IMR-90 (cell line): ENCODE results near the gene MPZL1. TPM values are rescaled to one million over a fixed set of nuclear protein-coding genes. Genes with fewer than 3 reads are reported as not detected.

ENCODE experiments used
- ATAC-seq: fragments of 200-7000 bp; cut with Tn5 transposase; 2 replicates; pipeline ENCODE4 v1.9.1; 2020; ENCODE audit warnings: low read depth, mild to moderate bottlenecking, moderate library complexity
- BruUV-seq: library from RNA; stranded (reverse); fragments of 400-500 nt; replicated peaks from 2 replicates; lab custom pipeline; 2021; lab: Mats Ljungman, UMichigan
- CTCF ChIA-PET: fragments of 300-600 bp; formaldehyde crosslinking; extraction: SDS; loops from one replicate; lab custom pipeline; 2021; ENCODE audit warnings: antibody characterized with exemption; lab: Yijun Ruan, JAX
- POLR2A ChIA-PET: fragments of 300-600 bp; sonication (Branson Sonifier 250); formaldehyde crosslinking; loops from one replicate; lab custom pipeline; 2022; ENCODE audit warnings: antibody characterized with exemption; ENCODE audit not compliant: unreplicated experiment; lab: Charles Lee
- DNase-seq: peaks from one replicate; pipeline ENCODE4 v3.0.0; 2013
- H2AFZ ChIP-seq: replicated peaks from 2 replicates; pipeline ENCODE3; 2013; ENCODE audit warnings: low read length, mild to moderate bottlenecking; ENCODE audit not compliant: poor library complexity
- H2AK5ac ChIP-seq: 2 replicates; pipeline ENCODE4 v1.6.1; 2013; ENCODE audit warnings: low read depth, low read length, inconsistent platforms
- H2AK9ac ChIP-seq: replicated peaks from 2 replicates; pipeline ENCODE3; 2013; ENCODE audit warnings: mild to moderate bottlenecking, low read depth, low read length, moderate library complexity; ENCODE audit not compliant: poor library complexity
- H2BK120ac ChIP-seq: 2 replicates; pipeline ENCODE4 v1.6.1; 2013; ENCODE audit warnings: low read depth, low read length, inconsistent platforms
- H2BK15ac ChIP-seq: 3 replicates; pipeline ENCODE4 v1.6.1; 2013; ENCODE audit warnings: low read depth, low read length, inconsistent platforms
- H2BK20ac ChIP-seq: 2 replicates; pipeline ENCODE4 v1.6.1; 2013; ENCODE audit warnings: low read depth, mild to moderate bottlenecking, inconsistent platforms, low read length, moderate library complexity
- H2BK5ac ChIP-seq: 2 replicates; pipeline ENCODE4 v1.6.1; 2013; ENCODE audit warnings: mild to moderate bottlenecking, low read depth, low read length, inconsistent platforms; ENCODE audit not compliant: poor library complexity, severe bottlenecking
- H3K14ac ChIP-seq: replicated peaks from 2 replicates; pipeline ENCODE4 v1.6.1; 2013; ENCODE audit warnings: low read depth, low read length, inconsistent platforms
- H3K18ac ChIP-seq: 2 replicates; pipeline ENCODE4 v1.6.1; 2013; ENCODE audit warnings: low read depth, low read length, control low read depth
- H3K23ac ChIP-seq: 2 replicates; pipeline ENCODE4 v1.6.1; 2013; ENCODE audit warnings: low read depth, low read length, inconsistent platforms
- H3K27ac ChIP-seq: 2 replicates; pipeline ENCODE4 v1.5.1; 2013; ENCODE audit warnings: mild to moderate bottlenecking, control low read depth, low read length; ENCODE audit not compliant: insufficient read depth
- H3K27me3 ChIP-seq: 2 replicates; pipeline ENCODE4 v1.6.1; 2013; ENCODE audit warnings: low read length; ENCODE audit not compliant: control insufficient read depth, insufficient read depth
- H3K36me3 ChIP-seq: 2 replicates; pipeline ENCODE4 v1.6.1; 2013; ENCODE audit warnings: low read length, mixed read lengths; ENCODE audit not compliant: control insufficient read depth, insufficient read depth
- H3K4ac ChIP-seq: 2 replicates; pipeline ENCODE4 v1.6.1; 2013; ENCODE audit warnings: low read depth, low read length, inconsistent platforms
- H3K4me1 ChIP-seq: 2 replicates; pipeline ENCODE4 v1.6.1; 2013; ENCODE audit warnings: low read length, mixed read lengths; ENCODE audit not compliant: control insufficient read depth, insufficient read depth
- H3K4me2 ChIP-seq: 2 replicates; pipeline ENCODE4 v1.6.1; 2013; ENCODE audit warnings: low read depth, mild to moderate bottlenecking, control low read depth, low read length, moderate library complexity
- H3K4me3 ChIP-seq: 2 replicates; pipeline ENCODE4 v1.5.1; 2013; ENCODE audit warnings: low read depth, mild to moderate bottlenecking, control low read depth, low read length, moderate library complexity; ENCODE audit not compliant: insufficient read depth
- H3K56ac ChIP-seq: 2 replicates; pipeline ENCODE4 v1.6.1; 2013; ENCODE audit warnings: low read length, inconsistent platforms; ENCODE audit not compliant: insufficient read depth; ENCODE audit errors: extremely low read depth
- H3K79me1 ChIP-seq, 2 experiments: 2 replicates each; pipeline ENCODE4 v1.6.1; 2013; ENCODE audit warnings: low read length in 2 of 2, inconsistent platforms in 1 of 2, low read depth in 1 of 2
- H3K9ac ChIP-seq: 2 replicates; pipeline ENCODE4 v1.6.1; 2013; ENCODE audit warnings: low read depth, low read length, control low read depth
- H3K9me1 ChIP-seq: 2 replicates; pipeline ENCODE4 v1.6.1; 2013; ENCODE audit warnings: low read length, inconsistent platforms; ENCODE audit not compliant: insufficient read depth
- H3K9me3 ChIP-seq: 2 replicates; pipeline ENCODE4 v1.6.1; 2013; ENCODE audit warnings: low read length; ENCODE audit not compliant: control insufficient read depth, insufficient read depth
- H4K20me1 ChIP-seq: 2 replicates; pipeline ENCODE4 v1.6.1; 2013; ENCODE audit warnings: low read length, inconsistent platforms; ENCODE audit not compliant: insufficient read depth
- H4K5ac ChIP-seq: 2 replicates; pipeline ENCODE4 v1.6.1; 2013; ENCODE audit warnings: mild to moderate bottlenecking, low read depth, low read length, control low read depth
- H4K8ac ChIP-seq, 2 experiments: 2 replicates each; pipeline ENCODE4 v1.6.1; 2013; ENCODE audit warnings: low read depth in 2 of 2, low read length in 2 of 2, control low read depth in 1 of 2, inconsistent platforms in 1 of 2
- H4K91ac ChIP-seq: 2 replicates; pipeline ENCODE4 v1.6.1; 2013; ENCODE audit warnings: low read depth, low read length, inconsistent platforms; ENCODE audit not compliant: insufficient read depth
- MXI1 ChIP-seq: IDR thresholded peaks from 2 replicates; pipeline ENCODE4 v1.6.1; 2012; ENCODE audit warnings: low read depth, mild to moderate bottlenecking, low read length, moderate library complexity, borderline replicate concordance
- NFE2L2 ChIP-seq: fragments of 150-350 bp; IDR thresholded peaks from 2 replicates; pipeline ENCODE4 v1.6.1; 2016; ENCODE audit warnings: low read depth, mild to moderate bottlenecking, low read length
- RCOR1 ChIP-seq: IDR thresholded peaks from 2 replicates; pipeline ENCODE4 v1.6.1; 2012; ENCODE audit warnings: mild to moderate bottlenecking, low read length, improper control_type of control experiment; ENCODE audit not compliant: insufficient replicate concordance
- USF2 ChIP-seq: fragments of 150-350 bp; IDR thresholded peaks from 2 replicates; pipeline ENCODE4 v1.6.1; 2017; ENCODE audit warnings: mild to moderate bottlenecking, antibody characterized with exemption, low read length, low read depth
- dilution Hi-C: fragments of 300-500 bp; cut with HindIII; formaldehyde crosslinking; loops from one replicate; pipeline ENCODE4 v1.14.3; 2018; ENCODE audit warnings: low sequenced_read_pairs; ENCODE audit not compliant: unreplicated experiment
- in situ Hi-C: fragments of 300-500 bp; cut with MboI; formaldehyde crosslinking; loops from 3 replicates; pipeline ENCODE4 v1.14.3; 2019; ENCODE audit warnings: low sequenced_read_pairs, inconsistent platforms, mixed read lengths
- intact Hi-C: fragments of 100-400 bp; cut with micrococcal nuclease; formaldehyde crosslinking; loops from 2 replicates; pipeline ENCODE4 v1.10.0; 2022
- polyA plus RNA-seq, 3 experiments: library from polyadenylated mRNA; depleted of rRNA; stranded (reverse); fragments of >200 nt; gene quantifications; 2 replicates each; pipeline ENCODE4 v1.2.3, GENCODE V29; 2012; ENCODE audit warnings: low replicate concordance in 1 of 3
- total RNA-seq: library from RNA; depleted of rRNA; stranded (reverse); fragments of >200 nt; gene quantifications from 2 replicates; pipeline ENCODE4 v1.2.3, GENCODE V29; 2012
- TF ChIP-seq, protein P1 (sequence below): conservative IDR thresholded peaks from 2 replicates; pipeline ENCODE4 v1.5.1; 2012; ENCODE audit warnings: mild to moderate bottlenecking, low read depth, low read length, improper control_type of control experiment

Gene MPZL1
- total and polyA plus RNA-seq, 2 of the 4 experiments (the other 2 are of a cell fraction) = 55.3 to 87.3 TPM

DNA sequence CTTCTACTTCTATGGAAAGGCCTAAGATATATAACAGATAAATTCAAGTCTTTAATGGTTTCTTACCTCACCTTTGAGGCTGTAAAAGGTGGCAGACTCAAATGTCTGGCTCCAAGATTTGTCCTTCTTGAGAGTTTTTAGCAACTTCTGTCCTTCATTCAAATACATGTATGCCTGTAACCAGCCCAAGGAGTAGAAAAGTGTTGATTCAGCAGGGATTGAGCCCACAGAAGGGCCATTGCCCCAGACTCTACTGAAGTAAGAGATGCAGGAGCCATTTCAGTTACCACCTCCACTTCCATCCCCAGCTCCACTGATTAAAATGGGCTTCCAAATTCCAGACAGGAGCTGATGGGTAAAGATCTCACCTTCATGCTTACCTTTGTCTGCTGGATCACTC is 112.1 kb downstream of the MPZL1 start:
- ChIA-PET POLR2A (no interaction called here), CTCF (no interaction called here)
- no peaks in the 10 kb centered on the region for H3K36me3 ChIP-seq
- no peaks in the 10 kb centered on the region for H3K9me1 ChIP-seq
- H4K20me1 ChIP-seq = no peaks in the 10 kb centered on the region
- H2BK120ac ChIP-seq = no peak overlapping the region
- H2BK5ac ChIP-seq = no peak overlapping the region
- H3K9me3 ChIP-seq = no peaks in the 10 kb centered on the region
- TF ChIP-seq, protein P1, sequence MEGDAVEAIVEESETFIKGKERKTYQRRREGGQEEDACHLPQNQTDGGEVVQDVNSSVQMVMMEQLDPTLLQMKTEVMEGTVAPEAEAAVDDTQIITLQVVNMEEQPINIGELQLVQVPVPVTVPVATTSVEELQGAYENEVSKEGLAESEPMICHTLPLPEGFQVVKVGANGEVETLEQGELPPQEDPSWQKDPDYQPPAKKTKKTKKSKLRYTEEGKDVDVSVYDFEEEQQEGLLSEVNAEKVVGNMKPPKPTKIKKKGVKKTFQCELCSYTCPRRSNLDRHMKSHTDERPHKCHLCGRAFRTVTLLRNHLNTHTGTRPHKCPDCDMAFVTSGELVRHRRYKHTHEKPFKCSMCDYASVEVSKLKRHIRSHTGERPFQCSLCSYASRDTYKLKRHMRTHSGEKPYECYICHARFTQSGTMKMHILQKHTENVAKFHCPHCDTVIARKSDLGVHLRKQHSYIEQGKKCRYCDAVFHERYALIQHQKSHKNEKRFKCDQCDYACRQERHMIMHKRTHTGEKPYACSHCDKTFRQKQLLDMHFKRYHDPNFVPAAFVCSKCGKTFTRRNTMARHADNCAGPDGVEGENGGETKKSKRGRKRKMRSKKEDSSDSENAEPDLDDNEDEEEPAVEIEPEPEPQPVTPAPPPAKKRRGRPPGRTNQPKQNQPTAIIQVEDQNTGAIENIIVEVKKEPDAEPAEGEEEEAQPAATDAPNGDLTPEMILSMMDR = no peak
- no peak for TF ChIP-seq NFE2L2
- no peak for TF ChIP-seq USF2
- TF ChIP-seq RCOR1 = no peak
- TF ChIP-seq MXI1 = no peak
- H3K27ac ChIP-seq = no peak overlapping the region
- BruUV-seq = no TSS peak
- H3K79me1 ChIP-seq = no peaks in the 10 kb centered on the region
- no peaks in the 10 kb centered on the region for H3K4me1 ChIP-seq
- no peak overlapping the region for H3K4ac ChIP-seq
- no peak overlapping the region for H2AK9ac ChIP-seq
- H3K56ac ChIP-seq = no peak overlapping the region
- no peak overlapping the region for H3K4me3 ChIP-seq
- in situ Hi-C loops = no loop called here
- H2AFZ ChIP-seq = no peak overlapping the region
- dilution Hi-C loops = no loop called here
- no peak overlapping the region for H4K8ac ChIP-seq
- no peak overlapping the region for H3K14ac ChIP-seq
- H2BK20ac ChIP-seq = no peak overlapping the region
- no peak overlapping the region for H3K18ac ChIP-seq
- no peak overlapping the region for H3K9ac ChIP-seq
- no peak overlapping the region for H4K5ac ChIP-seq
- H2AK5ac ChIP-seq = no peak overlapping the region
- H3K27me3 ChIP-seq = no peaks in the 10 kb centered on the region
- H4K91ac ChIP-seq = no peak overlapping the region
- no peak overlapping the region for H2BK15ac ChIP-seq
- intact Hi-C loops = no loop called here
- ATAC-seq = no peak
- H3K4me2 ChIP-seq = no peak overlapping the region
- H3K23ac ChIP-seq = no peak overlapping the region
- no peak for DNase-seq
